GM23338 (cell line): ENCODE data around the gene KDM4C. TPM values are rescaled to one million over a fixed set of nuclear protein-coding genes. Genes with fewer than 3 reads are reported as not detected.
A peak's percentile ranks its signal among the peaks of the same experiment; 100 is the strongest.

ENCODE experiments used
- ATAC-seq: fragments of 200-7000 bp; cut with Tn5 transposase; 3 replicates; pipeline ENCODE4 v1.9.1; 2020
- DNase-seq: peaks from one replicate; pipeline ENCODE4 v3.0.0-alpha.2; 2015; ENCODE audit warnings: low spot score
- H2AFZ ChIP-seq: fragments of 200-600 bp; sonication (generic); 2 replicates; pipeline ENCODE4 v1.8.0; 2016; ENCODE audit warnings: antibody characterized with exemption, mild to moderate bottlenecking, moderate library complexity
- H3F3A ChIP-seq: fragments of 200-600 bp; sonication (generic); replicated peaks from 2 replicates; pipeline ENCODE4 v1.8.0; 2017; ENCODE audit warnings: antibody characterized with exemption, mixed run types, low read depth
- H3K27ac ChIP-seq: fragments of 200-600 bp; sonication (generic); 2 replicates; pipeline ENCODE4 v1.6.1; 2016; ENCODE audit warnings: low read depth
- H3K27me3 ChIP-seq: fragments of 200-600 bp; sonication (generic); 2 replicates; pipeline ENCODE4 v1.8.0; 2016; ENCODE audit warnings: mild to moderate bottlenecking, mixed run types, moderate library complexity; ENCODE audit not compliant: insufficient read depth
- H3K36me3 ChIP-seq: fragments of 200-600 bp; sonication (generic); 2 replicates; pipeline ENCODE4 v1.8.0; 2016; ENCODE audit warnings: mild to moderate bottlenecking; ENCODE audit not compliant: insufficient read depth
- H3K4me1 ChIP-seq: fragments of 200-600 bp; sonication (generic); 2 replicates; pipeline ENCODE4 v1.8.0; 2016; ENCODE audit warnings: mild to moderate bottlenecking, moderate library complexity; ENCODE audit not compliant: insufficient read depth
- H3K4me2 ChIP-seq: fragments of 200-600 bp; sonication (generic); 2 replicates; pipeline ENCODE4 v1.7.1; 2017; ENCODE audit warnings: mixed run types
- H3K4me3 ChIP-seq: fragments of 200-600 bp; sonication (generic); 2 replicates; pipeline ENCODE4 v1.6.1; 2016; ENCODE audit warnings: mixed run types
- H3K79me2 ChIP-seq: fragments of 200-600 bp; sonication (generic); replicated peaks from 2 replicates; pipeline ENCODE4 v1.8.0; 2017; ENCODE audit warnings: mild to moderate bottlenecking; ENCODE audit not compliant: insufficient read depth
- H3K9me2 ChIP-seq: fragments of 200-600 bp; sonication (generic); 2 replicates; pipeline ENCODE4 v1.8.0; 2017; ENCODE audit not compliant: insufficient read depth
- H4K20me1 ChIP-seq: fragments of 200-600 bp; sonication (generic); replicated peaks from 2 replicates; pipeline ENCODE4 v1.8.0; 2017; ENCODE audit warnings: mild to moderate bottlenecking; ENCODE audit not compliant: insufficient read depth
- H3K27ac Mint-ChIP-seq: 2 replicates; pipeline ENCODE4 v1.8.0; 2020; ENCODE audit warnings: inconsistent platforms, mild to moderate bottlenecking, moderate library complexity, mixed read lengths
- H3K27me3 Mint-ChIP-seq: 3 replicates; pipeline ENCODE4 v1.8.0; 2022; ENCODE audit warnings: low read depth, mild to moderate bottlenecking, moderate library complexity, mixed read lengths, inconsistent platforms; ENCODE audit not compliant: insufficient read depth, poor library complexity
- H3K36me3 Mint-ChIP-seq: 3 replicates; pipeline ENCODE4 v1.8.0; 2021; ENCODE audit warnings: low read depth, mild to moderate bottlenecking, inconsistent platforms, moderate library complexity, mixed read lengths
- H3K4me1 Mint-ChIP-seq: 3 replicates; pipeline ENCODE4 v1.8.0; 2020; ENCODE audit warnings: mild to moderate bottlenecking, inconsistent platforms, mixed read lengths
- H3K4me3 Mint-ChIP-seq: 3 replicates; pipeline ENCODE4 v1.8.0; 2021; ENCODE audit warnings: moderate library complexity, mild to moderate bottlenecking, inconsistent platforms, mixed read lengths
- H3K9me3 Mint-ChIP-seq: 3 replicates; pipeline ENCODE4 v1.8.0; 2020; ENCODE audit warnings: moderate library complexity, mild to moderate bottlenecking, inconsistent platforms, mixed read lengths
- CREB1 ChIP-seq: fragments of 250-450 bp; sonication (Bioruptor Pico); IDR thresholded peaks from 2 replicates; pipeline ENCODE4 v1.5.0; 2020; ENCODE audit warnings: low read depth, mild to moderate bottlenecking, moderate library complexity
- CTCF ChIP-seq, 2 experiments: fragments of 200-600 bp in 1 of 2; sonication (generic) in 1 of 2; conservative IDR thresholded peaks; 2 replicates each; pipeline versions ENCODE4 v1.5.1 to v1.6.1; 2016 to 2017; ENCODE audit warnings: antibody characterized with exemption in 2 of 2, low read depth in 2 of 2, mild to moderate bottlenecking in 2 of 2, moderate library complexity in 1 of 2
- ETS1 ChIP-seq: IDR thresholded peaks from 2 replicates; pipeline ENCODE4 v1.6.1; 2016; ENCODE audit warnings: antibody characterized with exemption
- EZH2 ChIP-seq: fragments of 200-600 bp; sonication (generic); IDR thresholded peaks from one replicate; pipeline ENCODE4 v1.8.0; 2017; ENCODE audit warnings: antibody characterized with exemption, mild to moderate bottlenecking, low read depth; ENCODE audit not compliant: unreplicated experiment
- EZH2phosphoT487 ChIP-seq: fragments of 200-600 bp; sonication (generic); IDR thresholded peaks from one replicate; pipeline ENCODE4 v1.8.1; 2018; ENCODE audit warnings: antibody characterized with exemption; ENCODE audit not compliant: unreplicated experiment
- JUNB ChIP-seq: IDR thresholded peaks from one replicate; pipeline ENCODE4 v1.6.1; 2016; ENCODE audit warnings: antibody characterized with exemption; ENCODE audit not compliant: unreplicated experiment
- NANOG ChIP-seq: IDR thresholded peaks from 2 replicates; pipeline ENCODE4 v1.6.1; 2016; ENCODE audit warnings: antibody characterized with exemption, borderline replicate concordance
- POLR2AphosphoS5 ChIP-seq: IDR thresholded peaks from 2 replicates; pipeline ENCODE4 v1.6.1; 2016; ENCODE audit warnings: antibody characterized with exemption, low read depth
- REST ChIP-seq: IDR thresholded peaks from one replicate; pipeline ENCODE4 v1.6.1; 2018; ENCODE audit warnings: antibody characterized with exemption; ENCODE audit not compliant: unreplicated experiment
- STAT1 ChIP-seq: IDR thresholded peaks from one replicate; pipeline ENCODE4 v1.6.1; 2016; ENCODE audit warnings: antibody characterized with exemption; ENCODE audit not compliant: unreplicated experiment
- ZNF114 ChIP-seq: fragments of 250-450 bp; sonication (Bioruptor Pico); IDR thresholded peaks from 2 replicates; pipeline ENCODE4 v1.5.0; 2020; ENCODE audit warnings: mild to moderate bottlenecking, moderate library complexity
- ZNF331 ChIP-seq: fragments of 250-450 bp; sonication (Bioruptor Pico); IDR thresholded peaks from 2 replicates; pipeline ENCODE4 v1.5.0; 2020; ENCODE audit warnings: low read depth, mild to moderate bottlenecking, moderate library complexity
- ZNF462 ChIP-seq: fragments of 250-450 bp; sonication (Bioruptor Pico); IDR thresholded peaks from 2 replicates; pipeline ENCODE4 v1.5.0; 2020; ENCODE audit warnings: mild to moderate bottlenecking, moderate library complexity
- polyA plus RNA-seq: library from polyadenylated mRNA; unstranded; fragments of >200 nt; fragmentation: Nextera tagmentation; extraction: Ambion mirVana; gene quantifications from 2 replicates; pipeline ENCODE4 v1.2.1, GENCODE V29; 2016
- total RNA-seq: library from RNA; depleted of rRNA; stranded (reverse); fragments of >200 nt; shearing (Covaris generic); gene quantifications from 2 replicates; pipeline ENCODE4 v1.2.3, GENCODE V29; 2014

The KDM4C gene
- total and polyA plus RNA-seq, 2 experiments from 2014 or later: 12.0 to 43.8 TPM

GRCh38 chr9:7067169-7067568 lies 309.4 kb downstream of the KDM4C start:
- no peaks in the 10 kb centered on the region for H3F3A ChIP-seq
- H3K9me3 Mint-ChIP-seq: no peaks in the 10 kb centered on the region
- no peak overlapping the region for H2AFZ ChIP-seq
- no peak for TF ChIP-seq ZNF114 (CRISPR knock-in tag)
- TF ChIP-seq ETS1: no peak
- no peak for TF ChIP-seq ZNF462 (CRISPR knock-in tag)
- TF ChIP-seq POLR2AphosphoS5: no peak
- no peak for TF ChIP-seq STAT1
- TF ChIP-seq EZH2phosphoT487: no peak
- no peak for TF ChIP-seq NANOG
- no peak for TF ChIP-seq EZH2
- no peak for TF ChIP-seq REST
- TF ChIP-seq ZNF331 (CRISPR knock-in tag): no peak
- no peak for TF ChIP-seq CREB1 (CRISPR knock-in tag)
- TF ChIP-seq CTCF (conservative IDR thresholded peaks at IDR 0.05; ENCODE audit: low read depth in 2 of 2): no peak
- TF ChIP-seq JUNB: no peak
- DNase-seq (no peak), ATAC-seq (no peak)
- H3K27me3 ChIP-seq: no peaks in the 10 kb centered on the region
- H3K36me3 Mint-ChIP-seq: 0 out of 3 replicates have a peak, but pooled peaks cover 2% of the 10 kb centered on the region
- H3K9me2 ChIP-seq: no peaks in the 10 kb centered on the region
- no peak overlapping the region for H3K4me3 Mint-ChIP-seq
- H3K27ac ChIP-seq: no peak overlapping the region
- no peaks in the 10 kb centered on the region for H3K79me2 ChIP-seq
- no peaks in the 10 kb centered on the region for H3K4me1 ChIP-seq
- H3K4me1 Mint-ChIP-seq: no peaks in the 10 kb centered on the region
- no peak overlapping the region for H3K4me2 ChIP-seq
- no peaks in the 10 kb centered on the region for H3K27me3 Mint-ChIP-seq
- H3K4me3 ChIP-seq: no peak overlapping the region
- H4K20me1 ChIP-seq: no peaks in the 10 kb centered on the region
- no peaks in the 10 kb centered on the region for H3K36me3 ChIP-seq
- peak overlapping the region; percentile 70; the same call in 1 of the 2 replicates for H3K27ac Mint-ChIP-seq
